HG03135 (cell line): Measurements from ENCODE around the gene PUDP.
A peak's percentile ranks its signal among the peaks of the same experiment; 100 is the strongest.
"Not testable (repeated sequence)": the region's sequence is repeated elsewhere in the genome, so short reads cannot be mapped to it uniquely, and the experiment has no call there.

ENCODE experiments used
- ATAC-seq: cut with Tn5 transposase; IDR thresholded peaks from one replicate; pipeline ENCODE4 v1.9.1; 2021; ENCODE audit warnings: mild to moderate bottlenecking, moderate library complexity; ENCODE audit not compliant: unreplicated experiment

PUDP gene

GRCh38 chrX:7110821-7111276 lies 37.1 kb downstream of the PUDP start:
- ATAC-seq, result peak; percentile 49

- ATAC-seq, result peak; percentile 74
Measured at GRCh38 chrX:7109838-7110793, 37.8 kb downstream of the PUDP start.

DNA sequence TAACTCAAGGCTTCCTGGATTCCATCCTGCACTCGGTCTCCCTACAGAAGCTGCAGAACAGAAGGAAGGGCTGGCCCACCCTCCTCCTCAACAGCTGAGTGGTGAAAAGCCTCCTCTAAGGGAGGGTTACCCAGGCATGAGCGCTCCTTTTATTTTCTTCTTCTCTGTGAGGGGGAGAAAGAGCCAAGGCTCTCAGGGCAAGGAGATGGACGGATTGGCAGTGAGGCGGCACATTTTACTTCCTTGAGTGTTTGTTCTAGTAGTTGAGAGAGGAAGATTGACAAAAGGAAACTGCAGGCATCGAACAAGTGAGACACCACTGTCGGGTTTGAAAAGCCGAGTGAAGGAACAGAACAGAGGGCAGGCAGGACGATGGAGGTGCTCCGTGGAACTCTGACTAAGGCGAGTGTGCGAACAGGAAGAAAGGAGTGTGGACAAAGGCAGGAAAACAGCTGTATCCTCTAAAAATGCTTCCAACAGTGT lies 38.9 kb downstream of the PUDP start:
- ATAC-seq, result no peak

DNA sequence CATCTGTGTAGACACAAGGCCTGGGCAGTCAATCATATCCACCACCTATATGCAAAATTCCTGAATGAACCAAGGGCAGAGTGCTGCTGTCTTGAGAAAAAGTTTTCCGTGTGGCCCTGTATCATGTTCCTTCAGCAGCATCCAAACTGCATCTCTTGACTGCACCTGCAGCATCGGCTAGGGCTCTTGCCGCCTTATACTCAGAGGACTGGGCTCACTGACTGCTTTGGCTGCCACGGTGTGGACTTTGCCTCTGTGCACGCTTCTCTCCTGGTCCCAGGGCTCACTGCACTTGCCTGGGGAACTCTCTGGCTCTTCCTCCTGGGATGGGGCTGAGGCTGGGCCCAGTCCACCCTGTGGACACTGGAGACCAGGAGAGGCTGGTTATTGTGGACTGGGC lies 39.9 kb downstream of the PUDP start:
- ATAC-seq, result no peak

DNA sequence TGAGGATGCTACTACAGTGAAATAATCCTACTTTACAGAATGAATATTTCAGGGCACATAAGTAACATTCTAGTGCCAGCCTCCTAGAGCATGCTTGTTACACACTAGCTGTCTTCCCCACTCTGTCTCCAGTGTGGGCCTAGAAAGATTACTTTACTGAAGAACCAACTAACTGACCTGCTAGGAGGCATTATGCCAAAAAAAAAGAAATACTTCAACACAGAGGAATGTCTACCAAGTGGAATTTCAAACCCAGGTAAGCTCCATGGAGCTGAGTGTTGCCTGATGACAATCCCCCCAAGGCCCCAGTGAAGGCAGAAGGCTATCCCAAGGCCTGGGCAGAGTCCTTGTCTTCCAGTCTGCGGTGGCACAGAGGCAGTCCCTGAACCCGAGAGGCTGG lies 41.3 kb downstream of the PUDP start:
- ATAC-seq, result no peak

DNA sequence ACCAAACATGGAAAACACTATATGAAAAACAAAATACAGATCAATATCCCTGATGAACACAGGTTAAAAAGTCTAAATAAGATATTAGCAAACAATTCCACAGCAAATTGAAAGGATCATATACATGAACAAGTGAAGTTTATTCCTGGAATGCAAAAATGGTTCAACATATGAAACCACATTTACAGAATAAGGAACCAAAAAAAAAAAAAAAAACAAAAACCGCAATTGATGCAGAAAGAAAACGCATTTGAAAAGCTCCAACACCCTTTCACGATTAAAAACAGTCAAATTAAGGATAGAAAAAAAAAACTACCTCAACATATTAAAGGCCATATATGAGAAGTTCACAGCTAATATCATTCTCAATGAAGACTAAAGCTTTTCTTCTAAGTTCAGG lies 45.8 kb downstream of the PUDP start:
- ATAC-seq, result no peak

DNA sequence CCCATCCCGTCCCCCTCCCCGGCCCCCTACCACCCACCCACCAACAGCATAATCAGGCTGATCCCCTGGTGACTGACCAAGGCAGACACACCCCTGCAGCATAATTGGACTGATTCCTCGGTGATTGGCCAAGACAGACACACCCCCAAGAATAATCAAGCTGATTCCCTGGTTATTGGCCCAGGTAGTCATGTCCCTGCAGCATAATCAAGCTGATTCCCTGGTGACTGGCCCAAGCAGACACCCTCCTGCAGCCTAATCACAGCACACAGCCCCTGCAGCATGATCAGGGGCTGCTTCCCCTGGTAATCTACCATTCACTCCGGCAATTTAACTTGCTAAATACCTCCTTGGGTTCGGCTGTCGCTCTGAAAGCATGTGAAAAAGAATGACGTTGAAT lies 47.9 kb downstream of the PUDP start:
- ATAC-seq, result no peak

DNA sequence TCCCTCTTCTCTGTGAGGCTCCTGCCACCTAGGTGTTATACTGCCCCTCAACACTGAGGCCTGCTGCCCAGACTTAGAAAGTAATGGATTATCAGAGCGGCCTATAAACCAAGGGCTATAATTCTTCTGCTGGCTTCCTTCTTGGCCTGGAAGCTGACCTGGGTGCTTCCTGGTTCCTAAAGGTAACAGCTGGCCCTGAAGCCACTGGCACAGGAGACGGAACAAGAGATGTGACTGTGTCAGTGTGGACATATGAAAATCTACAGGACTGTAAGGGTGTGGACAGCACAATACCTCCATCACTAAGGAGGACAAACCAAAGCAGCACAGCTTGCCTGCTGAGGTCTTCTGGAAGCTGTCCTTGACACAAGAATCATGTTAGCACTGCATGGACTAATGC lies 52.3 kb downstream of the PUDP start:
- ATAC-seq, result not testable (repeated sequence)

DNA sequence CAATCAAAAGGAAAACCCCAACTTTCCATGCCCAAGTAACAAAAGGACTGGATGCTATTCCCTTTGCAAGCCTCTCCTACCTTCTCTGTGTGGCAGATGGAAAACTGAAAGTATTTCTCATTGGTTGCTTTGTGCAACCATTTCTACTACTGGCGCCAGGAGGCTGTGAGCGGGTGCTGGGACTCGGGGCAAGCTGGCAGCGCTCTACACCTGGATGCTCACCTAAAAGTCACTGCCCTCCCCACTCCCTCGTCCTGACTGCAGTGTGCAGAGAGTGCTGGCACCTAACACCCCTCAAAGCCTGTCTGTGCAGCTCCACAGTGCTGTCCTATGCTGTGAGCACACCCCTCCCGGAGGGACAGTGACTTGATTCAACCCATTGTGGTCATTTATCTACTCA lies 54.6 kb downstream of the PUDP start:
- no peak for ATAC-seq

- ATAC-seq, result no peak
Measured at GRCh38 chrX:7092543-7092942, 55.4 kb downstream of the PUDP start.

DNA sequence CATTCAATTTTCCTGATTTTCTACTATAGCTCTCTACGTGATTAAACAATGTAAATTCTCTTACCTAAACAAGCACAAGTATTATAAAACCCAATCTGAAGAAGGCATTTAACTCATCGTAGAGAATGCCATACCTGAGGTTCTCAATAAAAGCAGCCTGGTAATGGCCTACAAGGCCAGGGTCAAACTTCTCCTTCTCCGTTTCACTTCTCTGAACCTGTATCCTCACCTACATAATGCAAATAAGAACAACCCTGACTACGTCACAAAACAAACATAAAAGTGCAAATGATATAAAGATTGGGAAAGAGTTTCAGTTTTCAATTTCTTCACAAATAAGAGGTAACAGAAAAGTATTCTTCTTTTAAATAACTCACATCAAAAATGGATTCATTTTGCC lies 56.0 kb downstream of the PUDP start:
- no peak for ATAC-seq

GRCh38 chrX:7090641-7091040 lies 57.3 kb downstream of the PUDP start:
- ATAC-seq, result no peak

DNA sequence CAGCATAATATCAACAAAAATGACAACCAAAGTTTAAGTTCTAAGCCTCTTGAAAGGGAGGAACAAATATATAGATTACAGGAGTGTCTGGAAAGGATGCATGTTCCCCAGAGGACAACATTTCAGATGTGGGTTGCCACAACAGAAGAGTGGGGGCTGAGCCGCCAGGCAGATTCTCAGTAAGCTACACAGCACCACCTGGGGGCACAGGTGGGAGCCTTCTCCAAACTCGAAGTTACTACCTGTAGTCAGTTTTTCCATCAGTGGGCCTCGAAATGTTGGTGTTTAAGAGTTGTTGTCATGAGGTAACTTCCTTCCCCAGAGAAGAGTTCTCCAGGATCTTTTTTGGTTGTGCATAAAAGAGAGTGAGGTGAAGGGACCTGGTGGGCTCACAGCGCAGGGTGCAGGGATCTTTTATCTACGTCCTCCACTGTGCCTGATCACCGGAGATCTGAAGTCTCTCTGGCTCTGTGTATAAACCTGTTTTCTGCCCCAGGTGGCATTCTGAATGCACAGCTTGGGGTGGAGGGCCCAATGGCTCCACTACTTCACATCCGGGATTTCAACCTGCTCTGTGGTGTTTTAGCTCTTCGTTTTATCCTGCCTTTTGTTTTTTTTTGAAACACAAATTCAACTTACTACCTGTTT lies 58.9 kb downstream of the PUDP start:
- ATAC-seq, result peak; percentile 50

- ATAC-seq, result peak; percentile 37
Measured at GRCh38 chrX:7086384-7086783, 61.6 kb downstream of the PUDP start.

GRCh38 chrX:7085879-7086278 lies 62.1 kb downstream of the PUDP start:
- no peak for ATAC-seq

GRCh38 chrX:7084841-7085240 lies 63.1 kb downstream of the PUDP start:
- ATAC-seq, result no peak

DNA sequence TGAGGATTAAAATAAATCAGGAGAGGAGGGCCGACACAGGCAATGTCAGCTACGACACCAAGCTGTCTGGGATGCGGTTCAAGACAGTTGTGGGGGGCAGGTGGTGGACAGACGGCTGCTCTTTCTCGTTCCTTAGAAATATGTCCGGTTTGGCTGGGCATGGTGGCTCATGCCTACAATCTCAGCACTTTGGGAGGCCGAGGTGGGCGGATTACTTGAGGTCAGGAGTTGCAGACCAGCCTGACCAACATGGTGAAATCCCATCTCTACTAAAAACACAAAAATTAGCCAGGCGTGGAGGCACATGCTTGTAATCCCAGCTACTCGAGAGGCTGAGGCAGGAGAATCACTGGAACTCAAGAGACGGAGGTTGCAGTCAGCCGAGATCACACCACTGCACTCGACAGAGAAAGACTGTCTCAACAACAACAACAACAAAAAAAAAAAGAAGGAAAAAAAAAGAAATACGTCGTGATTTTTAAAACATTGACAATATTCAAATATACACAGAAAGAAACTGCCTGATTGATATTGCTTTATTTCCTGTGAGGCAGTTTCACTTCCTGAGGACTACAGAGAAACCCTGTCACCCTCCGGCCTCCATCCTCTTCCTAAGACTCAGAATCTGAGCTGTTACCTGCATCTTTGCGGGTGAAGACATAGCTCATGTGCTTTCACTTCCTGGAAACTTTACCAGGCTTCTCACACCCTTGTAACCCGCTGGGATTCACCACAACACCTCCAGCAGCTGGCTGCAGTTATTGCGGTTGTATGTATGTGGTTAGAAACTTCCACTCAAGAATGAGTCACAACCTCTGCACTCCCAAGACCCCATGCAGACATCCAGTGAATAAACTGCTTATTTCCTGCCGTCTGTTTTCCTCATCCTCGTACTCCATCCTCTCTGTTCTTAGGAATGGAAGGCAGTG lies 64.2 kb downstream of the PUDP start:
- peak; percentile 87 for ATAC-seq

DNA sequence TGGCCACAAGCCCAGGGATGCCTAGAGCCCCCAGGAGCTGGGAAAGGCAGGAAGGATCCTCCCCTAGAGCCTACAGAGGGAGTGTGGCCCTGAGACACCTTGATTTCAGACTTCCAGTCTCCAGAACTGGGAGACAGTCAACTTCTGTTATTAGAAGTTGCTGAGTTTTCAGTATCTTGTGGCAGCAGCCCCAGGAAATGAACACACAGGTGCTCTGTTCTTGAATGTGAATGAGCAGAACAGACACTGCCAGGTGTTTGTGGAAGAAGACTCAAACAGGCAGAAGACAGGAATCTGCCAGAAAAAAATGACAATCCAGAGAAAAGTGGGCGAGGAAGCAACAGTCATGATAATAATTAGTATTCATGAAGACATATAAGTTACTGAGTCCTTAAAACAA lies 64.9 kb downstream of the PUDP start:
- no peak for ATAC-seq

GRCh38 chrX:7082556-7082955 lies 65.4 kb downstream of the PUDP start:
- no peak for ATAC-seq

- no peak for ATAC-seq
Measured at GRCh38 chrX:7077241-7078230, 70.4 kb downstream of the PUDP start.
